HG03575 (cell line): Measurements from ENCODE around the gene CD14.
A peak's percentile ranks its signal among the peaks of the same experiment; 100 is the strongest.
"Not testable (repeated sequence)": the region's sequence is repeated elsewhere in the genome, so short reads cannot be mapped to it uniquely, and the experiment has no call there.

Experiments
- ATAC-seq: cut with Tn5 transposase; IDR thresholded peaks from one replicate; pipeline ENCODE4 v1.9.1; 2021; ENCODE audit not compliant: unreplicated experiment, insufficient number of reproducible peaks, low FRiP score; ENCODE audit errors: extremely low read depth

The CD14 gene

GRCh38 chr5:140633021-140633471 is at the start of gene CD14:
TSS of gene CD14 (minus strand) at chr5:140633175. CDS start at chr5:140633071, 104 bp downstream.
- ATAC-seq, result no peak

- no peak for ATAC-seq
Measured at GRCh38 chr5:140678993-140679392, 46.0 kb upstream of the CD14 start.

GRCh38 chr5:140677947-140678346 is 45.0 kb upstream of the CD14 start:
- ATAC-seq, result no peak

- no peak for ATAC-seq
Measured at GRCh38 chr5:140674629-140675028, 41.7 kb upstream of the CD14 start.

- ATAC-seq, result no peak
Measured at GRCh38 chr5:140674211-140674610, 41.2 kb upstream of the CD14 start.

GRCh38 chr5:140673187-140673976 is 40.4 kb upstream of the CD14 start, which contains the start of gene DND1:
TSS of gene DND1 (minus strand) at chr5:140673576. CDS start at chr5:140673542, 34 bp downstream.
- ATAC-seq, result no peak

- ATAC-seq, result no peak
Measured at GRCh38 chr5:140672455-140673186, 39.6 kb upstream of the CD14 start.

GRCh38 chr5:140671472-140672125 is 38.6 kb upstream of the CD14 start:
- no peak for ATAC-seq

GRCh38 chr5:140671035-140671434 is 38.1 kb upstream of the CD14 start:
- not testable (repeated sequence) for ATAC-seq

GRCh38 chr5:140664359-140665119 is 31.6 kb upstream of the CD14 start, which contains the start of gene WDR55:
TSS of gene WDR55 (plus strand) at chr5:140664904. CDS start at chr5:140664913, 9 bp downstream.
- peak; percentile 66 for ATAC-seq

GRCh38 chr5:140664030-140664358 is 31.0 kb upstream of the CD14 start:
- ATAC-seq, result no peak

- not testable (repeated sequence) for ATAC-seq
Measured at GRCh38 chr5:140660371-140660770, 27.4 kb upstream of the CD14 start.

GRCh38 chr5:140658870-140659269 is 25.9 kb upstream of the CD14 start:
- ATAC-seq, result no peak

GRCh38 chr5:140647042-140647419 is 14.1 kb upstream of the CD14 start:
- ATAC-seq, result no peak

GRCh38 chr5:140642718-140643117 is 9.7 kb upstream of the CD14 start:
- no peak for ATAC-seq

GRCh38 chr5:140641716-140642115 is 8.7 kb upstream of the CD14 start:
- ATAC-seq, result no peak

- ATAC-seq, result no peak
Measured at GRCh38 chr5:140639148-140639981, 6.4 kb upstream of the CD14 start, which contains the start of gene TMCO6. TSS of gene TMCO6 (plus strand) at chr5:140639451. CDS start at chr5:140639528, 77 bp downstream.

- not testable (repeated sequence) for ATAC-seq
Measured at GRCh38 chr5:140638898-140639147, 5.8 kb upstream of the CD14 start.
